Right lobe of liver (tissue), 6 donors: ENCODE measurements around the gene KMT2A. TPM values are rescaled to one million over a fixed set of nuclear protein-coding genes. Genes with fewer than 3 reads are reported as not detected.

Source experiments
- ATAC-seq, 4 donors: fragments of 200-7000 bp; cut with Tn5 transposase; one replicate each; pipeline ENCODE4 v1.9.1; 2020; ENCODE audit warnings: mild to moderate bottlenecking in 4 of 4, moderate library complexity in 4 of 4
- DNase-seq, 3 donors: peaks; one replicate each; pipeline ENCODE4 v3.0.0-alpha.2; 2020
- H3K27ac ChIP-seq, 3 donors: fragments of 200-600 bp; one replicate each; pipeline ENCODE4 v1.8.0; 2022
- H3K27me3 ChIP-seq, 2 donors: fragments of 200-600 bp; one replicate each; pipeline ENCODE4 v1.8.0; 2022
- H3K36me3 ChIP-seq, 4 donors: fragments of 200-600 bp; sonication (generic) in 1 of 4; one replicate each; pipeline versions ENCODE4 v1.5.1 to v1.8.0; 2017 to 2022; ENCODE audit warnings: control low read depth in 1 of 4
- H3K4me1 ChIP-seq, 4 donors: fragments of 200-600 bp; sonication (generic) in 1 of 4; one replicate each; pipeline versions ENCODE4 v1.5.1 to v1.8.0; 2017 to 2022; ENCODE audit warnings: control low read depth in 1 of 4
- H3K4me3 ChIP-seq, 3 donors: fragments of 200-600 bp; one replicate each; pipeline ENCODE4 v1.8.0; 2022
- H3K9me3 ChIP-seq, 4 donors: fragments of 200-600 bp; sonication (generic) in 1 of 4; one replicate each; pipeline versions ENCODE4 v1.5.1 to v1.8.0; 2017 to 2022; ENCODE audit warnings: control low read depth in 1 of 4
- POLR2A ChIP-seq: fragments of 450-650 bp; IDR thresholded peaks from one replicate; pipeline ENCODE4 v1.6.1; 2017; ENCODE audit warnings: antibody characterized with exemption, mild to moderate bottlenecking
- WGBS: methylation state at CpG from one replicate; pipeline ENCODE4 v1.1.6; 2018; ENCODE audit warnings: low coverage, low lambda C conversion rate; ENCODE audit not compliant: insufficient coverage; ENCODE audit errors: missing lambda C conversion rate; 5-methylcytosine and 5-hydroxymethylcytosine counted together
- intact Hi-C, 2 donors: fragments of 100-400 bp; cut with DNase I; formaldehyde crosslinking; loops; one replicate each; pipeline versions ENCODE4 v1.11.2 to v1.14.1; 2022
- long read RNA-seq: library from polyadenylated mRNA; unstranded; transcript quantifications from one replicate; pipeline ENCODE4 v2.0.0, GENCODE V29; 2019
- total RNA-seq, 6 experiments: library from RNA; depleted of rRNA in 2 of 6; stranded (reverse); fragments of >200 nt in 2 of 6; fragmentation: NEBNext Ultra II Directional in 3 of 6; extraction: Animal tissue kit (Norgen Biotek cat#: 25700) in 3 of 6; gene quantifications; one replicate each; pipeline versions ENCODE4 v1.1.0 to v1.2.4, GENCODE V29; 2016 to 2023
- TF ChIP-seq, protein P1 (sequence below), 4 donors: fragments of 200-600 bp in 3 of 4; fragments of 450-650 bp in 1 of 4; IDR thresholded peaks; one replicate each; pipeline versions ENCODE4 v1.5.1 to v1.8.0; 2016 to 2022; ENCODE audit warnings: antibody characterized with exemption in 4 of 4, mild to moderate bottlenecking in 2 of 4
- donor health status: DM: no; HTN: yes; CAD: no.
- donor health status: DM: no; HTN: no; CAD: no.
- donor health status: DM: no; HTN: no; CAD: no.
- donor health status: DM: no; HTN: yes; CAD: no.
- donor health status: DM: no; HTN: yes; CAD: no.

The KMT2A gene
- total RNA-seq, result 10 to 100 TPM; 15.5 to 24.9 (median 19.5) TPM
- long read RNA-seq, partial matches to known transcripts, result 1 of 1 reads
- long read RNA-seq, other reads (novel, unspliced or antisense), result 0 of 1 reads

DNA sequence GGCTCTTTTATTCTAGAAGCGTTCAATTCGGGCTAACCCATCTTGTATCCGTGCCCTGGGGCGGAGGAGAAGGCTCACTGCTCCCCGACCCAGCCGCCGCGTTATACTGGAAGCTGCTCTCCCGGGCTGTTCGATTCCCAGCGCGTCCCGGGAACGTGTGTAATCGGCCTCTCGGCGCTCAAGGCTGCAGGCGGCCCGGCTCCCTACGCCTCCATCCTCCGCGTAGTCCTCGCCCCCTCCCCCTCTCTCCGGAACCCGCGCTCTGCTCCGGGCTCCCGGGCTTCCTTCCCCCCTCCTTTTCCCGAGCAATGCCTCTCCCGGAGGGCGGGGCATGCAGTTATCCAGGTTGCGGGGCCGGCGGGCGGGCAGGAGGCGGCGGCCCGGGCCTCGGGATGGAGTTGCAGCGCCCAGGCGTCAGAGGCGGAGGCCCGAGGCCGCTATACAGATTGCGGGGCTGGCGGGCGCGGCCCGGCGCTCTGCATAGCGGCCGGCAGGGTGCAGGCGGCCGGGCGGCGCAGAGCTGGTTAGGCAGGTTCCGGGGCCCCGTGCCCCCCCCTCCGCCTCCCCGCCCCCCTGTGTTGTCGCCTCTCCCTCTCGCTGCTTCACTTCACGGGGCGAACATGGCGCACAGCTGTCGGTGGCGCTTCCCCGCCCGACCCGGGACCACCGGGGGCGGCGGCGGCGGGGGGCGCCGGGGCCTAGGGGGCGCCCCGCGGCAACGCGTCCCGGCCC lies at the start of gene KMT2A:
Gene KMT2A (plus strand): TSS at position 600 of the 732 bp plus-strand sequence. CDS start 21 bp downstream, at position 621.
- peak within 1 kb of the TSS; percentile 73 to 89 (median 89) for H3K27ac ChIP-seq
- DNase-seq (peak; percentile 98 to 99 (median 99)), ATAC-seq (peak; percentile 88 to 94 (median 91))
- no peaks in the 10 kb centered on the region for H3K36me3 ChIP-seq
- peak within 1 kb of the TSS; percentile 79 to 94 (median 92) for H3K4me3 ChIP-seq
- peak; percentile 36 for TF ChIP-seq POLR2A
- TF ChIP-seq, protein P1, sequence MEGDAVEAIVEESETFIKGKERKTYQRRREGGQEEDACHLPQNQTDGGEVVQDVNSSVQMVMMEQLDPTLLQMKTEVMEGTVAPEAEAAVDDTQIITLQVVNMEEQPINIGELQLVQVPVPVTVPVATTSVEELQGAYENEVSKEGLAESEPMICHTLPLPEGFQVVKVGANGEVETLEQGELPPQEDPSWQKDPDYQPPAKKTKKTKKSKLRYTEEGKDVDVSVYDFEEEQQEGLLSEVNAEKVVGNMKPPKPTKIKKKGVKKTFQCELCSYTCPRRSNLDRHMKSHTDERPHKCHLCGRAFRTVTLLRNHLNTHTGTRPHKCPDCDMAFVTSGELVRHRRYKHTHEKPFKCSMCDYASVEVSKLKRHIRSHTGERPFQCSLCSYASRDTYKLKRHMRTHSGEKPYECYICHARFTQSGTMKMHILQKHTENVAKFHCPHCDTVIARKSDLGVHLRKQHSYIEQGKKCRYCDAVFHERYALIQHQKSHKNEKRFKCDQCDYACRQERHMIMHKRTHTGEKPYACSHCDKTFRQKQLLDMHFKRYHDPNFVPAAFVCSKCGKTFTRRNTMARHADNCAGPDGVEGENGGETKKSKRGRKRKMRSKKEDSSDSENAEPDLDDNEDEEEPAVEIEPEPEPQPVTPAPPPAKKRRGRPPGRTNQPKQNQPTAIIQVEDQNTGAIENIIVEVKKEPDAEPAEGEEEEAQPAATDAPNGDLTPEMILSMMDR (IDR thresholded peaks at IDR 0.05), result peak in 1 of 4 donors; percentile 100
- peaks cover 0 to 30% (median 0%) of the 10 kb centered on the region in 4 donors for H3K4me1 ChIP-seq
- 0% methylated on average over 3 of the region's 83 CpGs for WGBS
- no peaks in the 10 kb centered on the region for H3K9me3 ChIP-seq
- H3K27me3 ChIP-seq, result no peaks in the 10 kb centered on the region
- intact Hi-C loops, result no loop called here

DNA sequence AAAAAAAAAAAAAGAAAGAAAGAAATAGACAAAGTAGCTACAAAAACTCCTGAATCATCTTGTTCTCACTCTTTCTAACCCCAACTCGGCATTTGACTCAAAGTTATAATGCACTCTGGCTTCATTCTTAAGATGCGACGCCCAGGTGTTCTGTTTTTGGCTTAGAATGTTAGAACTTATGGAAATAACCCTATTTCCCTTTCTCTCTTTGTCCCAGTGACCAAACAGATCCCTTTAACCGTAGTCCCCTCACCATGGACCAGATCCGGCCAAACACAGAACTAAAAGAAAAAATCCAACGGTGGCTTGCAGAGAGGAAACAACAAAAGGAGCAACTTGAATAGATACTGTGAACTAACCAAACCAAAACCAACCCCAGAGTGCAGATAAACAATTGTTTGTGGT lies 40.2 kb upstream of the KMT2A start:
- TF ChIP-seq POLR2A, result no peak
- TF ChIP-seq, protein P1 (IDR thresholded peaks at IDR 0.05), result no peak
- H3K4me1 ChIP-seq, result peaks cover 0 to 6% (median 0%) of the 10 kb centered on the region in 4 donors
- H3K27me3 ChIP-seq, result no peaks in the 10 kb centered on the region
- no peak for ATAC-seq
- no peak overlapping the region for H3K4me3 ChIP-seq
- H3K9me3 ChIP-seq, result no peaks in the 10 kb centered on the region
- no peak overlapping the region for H3K27ac ChIP-seq
- intact Hi-C loops, result no loop called here
- WGBS, result 88% methylated on average over 6 of the region's 6 CpGs
- peaks cover 3 to 61% (median 26%) of the 10 kb centered on the region in 4 donors for H3K36me3 ChIP-seq
- DNase-seq, result no peak

DNA sequence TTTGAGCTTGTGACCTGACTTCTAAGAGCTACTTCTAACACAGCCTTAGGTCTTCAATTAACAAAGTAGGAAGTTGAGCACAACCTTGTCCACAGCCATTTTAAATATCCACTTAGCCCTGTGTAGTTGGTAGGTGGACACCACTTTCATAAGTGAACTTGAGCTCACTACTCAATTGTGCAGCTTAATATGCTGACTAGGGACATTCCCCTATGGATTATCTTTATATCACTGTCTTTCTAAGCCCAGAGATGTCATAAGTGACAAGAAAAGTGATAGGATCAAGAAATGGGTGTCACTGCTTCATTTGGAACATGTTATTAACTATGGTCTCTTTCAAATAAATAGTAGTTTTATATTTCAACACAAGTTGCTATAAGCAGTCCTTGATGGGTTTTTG lies 38.8 kb upstream of the KMT2A start:
- Histone ChIP-seq H3K27ac (no peak overlapping the region), H3K4me3 (no peak overlapping the region), H3K9me3 (no peaks in the 10 kb centered on the region), H3K4me1 (peaks cover 0 to 7% (median 1%) of the 10 kb centered on the region in 4 donors), H3K27me3 (no peaks in the 10 kb centered on the region), H3K36me3 (peaks cover 3 to 49% (median 20%) of the 10 kb centered on the region in 4 donors)
- TF ChIP-seq, protein P1 (IDR thresholded peaks at IDR 0.05), result no peak
- intact Hi-C loops, result no loop called here
- ATAC-seq, result no peak
- DNase-seq, result no peak

DNA sequence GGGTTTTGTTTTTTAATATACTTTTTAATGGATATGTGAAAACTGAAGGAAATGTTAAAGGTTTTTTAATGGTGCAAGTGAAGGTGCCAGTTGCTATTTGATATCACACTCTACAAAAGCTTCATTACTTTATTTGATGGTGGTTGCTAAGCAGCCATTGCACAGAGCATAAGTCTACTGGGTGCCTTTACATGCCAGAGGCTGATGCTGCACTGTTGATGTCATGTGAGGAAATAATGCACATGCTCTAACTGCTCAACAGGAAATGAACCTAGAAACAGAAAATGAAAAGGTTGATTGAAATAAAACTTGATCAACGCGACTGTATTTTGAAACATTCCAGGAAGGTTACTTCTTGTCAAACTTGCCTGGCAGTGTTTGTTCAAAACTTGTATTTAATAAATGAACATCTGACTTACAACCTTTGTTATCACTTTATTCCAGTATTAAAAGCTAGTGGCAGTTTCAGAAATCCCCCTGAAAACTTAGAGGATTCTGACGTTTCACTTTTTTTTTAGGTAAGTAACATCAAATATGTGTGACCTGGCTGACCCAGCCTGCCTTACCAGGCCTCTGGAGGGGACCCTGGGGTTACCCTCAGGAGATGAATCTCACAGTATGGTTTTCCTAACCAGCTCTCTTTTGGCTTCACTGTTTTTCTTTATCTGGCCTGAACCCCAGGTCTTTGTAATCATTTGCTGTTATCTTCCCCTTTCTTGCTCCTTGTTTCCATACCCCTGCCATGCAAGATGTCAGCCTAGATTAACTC lies 37.3 kb upstream of the KMT2A start:
- DNase-seq (no peak), ATAC-seq (no peak)
- H3K4me3 ChIP-seq, result no peak overlapping the region
- H3K4me1 ChIP-seq, result peaks cover 0 to 23% (median 7%) of the 10 kb centered on the region in 4 donors
- no peaks in the 10 kb centered on the region for H3K27me3 ChIP-seq
- intact Hi-C loops, result no loop called here
- peaks cover 0 to 34% (median 11%) of the 10 kb centered on the region in 4 donors for H3K36me3 ChIP-seq
- 35% methylated on average over 3 of the region's 3 CpGs for WGBS
- H3K27ac ChIP-seq, result no peak overlapping the region
- H3K9me3 ChIP-seq, result no peaks in the 10 kb centered on the region
- TF ChIP-seq, protein P1 (IDR thresholded peaks at IDR 0.05), result no peak
- no peak for TF ChIP-seq POLR2A
